GM12865 (cell line): ENCODE data around the gene ZNF43.
A peak's percentile ranks its signal among the peaks of the same experiment; 100 is the strongest.
"Not testable (repeated sequence)": the region's sequence is repeated elsewhere in the genome, so short reads cannot be mapped to it uniquely, and the experiment has no call there.

Experiments
- DNase-seq: peaks from one replicate; pipeline ENCODE4 v3.0.0; 2010; ENCODE audit warnings: low read depth
- H3K4me3 ChIP-seq: 2 replicates; pipeline ENCODE4 v1.5.1; 2011; ENCODE audit warnings: mild to moderate bottlenecking, low read depth, low read length, control low read depth
- CTCF ChIP-seq: IDR thresholded peaks from 2 replicates; pipeline ENCODE4 v1.5.1; 2011; ENCODE audit warnings: low read length, control low read depth, low read depth, inconsistent platforms; ENCODE audit not compliant: insufficient read depth; ENCODE audit errors: missing control alignments

Gene ZNF43

GRCh38 chr19:21835810-21836444 is at the start of gene ZNF43:
Gene ZNF43, minus strand, starts transcription at chr19:21836182. Its CDS starts 144 bp downstream, at chr19:21836038.
- peak within 1 kb of the TSS; percentile 64 for H3K4me3 ChIP-seq
- no peak for TF ChIP-seq CTCF
- peak; percentile 87 for DNase-seq

DNA sequence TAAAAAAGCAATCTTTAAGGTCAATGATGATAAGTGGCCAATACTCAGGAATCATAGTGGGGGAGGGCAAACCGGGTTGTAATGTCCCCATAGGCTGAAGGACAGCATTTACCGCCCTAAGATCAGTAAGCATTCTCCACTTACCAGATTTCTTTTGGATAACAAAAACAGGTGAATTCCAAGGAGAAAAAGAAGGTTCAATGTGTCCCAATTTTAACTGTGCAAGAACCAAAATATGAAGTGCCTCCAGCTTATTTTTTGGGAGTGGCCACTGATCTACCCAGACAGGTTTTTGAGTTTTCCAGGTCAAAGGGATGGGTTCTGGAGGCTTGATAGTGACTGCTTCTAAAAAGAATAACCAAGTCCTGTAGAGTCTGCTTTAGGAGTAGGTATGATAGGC is 49.5 kb upstream of the ZNF43 start:
- not testable (repeated sequence) for H3K4me3 ChIP-seq, DNase-seq

DNA sequence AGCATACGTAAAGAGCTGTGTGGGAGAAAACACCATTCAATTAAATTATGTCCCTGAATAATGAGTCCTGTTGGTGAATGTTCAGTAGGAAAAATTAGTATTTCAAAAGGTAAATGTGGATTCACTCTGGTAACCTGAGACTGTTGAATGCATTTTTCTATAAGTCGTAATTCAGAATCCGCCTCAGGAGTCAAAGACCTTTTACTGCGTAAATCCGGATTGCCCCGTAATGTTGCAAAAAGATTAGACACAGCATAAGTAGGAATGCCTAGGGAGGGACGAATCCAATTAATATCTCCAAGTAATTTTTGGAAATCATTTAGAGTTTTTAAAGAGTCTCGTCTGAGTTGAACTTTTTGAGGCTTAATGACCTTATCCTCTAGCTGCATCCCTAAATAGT is 48.8 kb upstream of the ZNF43 start:
- DNase-seq, H3K4me3 ChIP-seq: not testable (repeated sequence)

GRCh38 chr19:21883516-21883915 is 47.5 kb upstream of the ZNF43 start:
- no peak overlapping the region for H3K4me3 ChIP-seq
- no peak for TF ChIP-seq CTCF
- DNase-seq: no peak

DNA sequence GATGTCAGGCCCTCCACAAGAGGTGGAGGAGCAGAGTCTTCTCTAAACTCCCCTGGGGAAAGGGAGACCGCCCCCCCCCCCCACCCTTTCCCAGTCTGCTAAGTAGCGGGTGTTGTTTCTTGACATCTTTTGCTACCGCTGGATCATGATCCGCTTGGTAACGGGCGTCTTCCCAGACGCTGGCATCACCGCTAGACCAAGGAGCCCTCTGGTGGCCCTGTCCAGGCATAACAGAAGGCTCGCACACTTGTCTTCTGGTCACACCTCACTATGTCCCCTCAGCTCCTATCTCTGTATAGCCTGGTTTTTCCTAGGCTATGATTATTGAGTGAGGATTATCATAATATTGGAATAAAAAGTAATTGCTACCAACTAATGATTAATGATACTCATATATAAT is 44.8 kb upstream of the ZNF43 start:
- not testable (repeated sequence) for DNase-seq, H3K4me3 ChIP-seq

GRCh38 chr19:21878646-21879045 is 42.7 kb upstream of the ZNF43 start:
- DNase-seq: no peak
- no peak overlapping the region for H3K4me3 ChIP-seq
- no peak for TF ChIP-seq CTCF

- DNase-seq: no peak
- H3K4me3 ChIP-seq: no peak overlapping the region
- no peak for TF ChIP-seq CTCF
These were observed 42.0 kb upstream of the ZNF43 start for GRCh38 chr19:21877976-21878375.

GRCh38 chr19:21876608-21877007 is 40.6 kb upstream of the ZNF43 start:
- not testable (repeated sequence) for H3K4me3 ChIP-seq, DNase-seq

- no peak for DNase-seq
- no peak for TF ChIP-seq CTCF
- H3K4me3 ChIP-seq: no peak overlapping the region
These were observed 21.0 kb upstream of the ZNF43 start for GRCh38 chr19:21856773-21857514.
